NB4 (cell line): ENCODE measurements around the gene FAM200A.
"Not testable (repeated sequence)": the region's sequence is repeated elsewhere in the genome, so short reads cannot be mapped to it uniquely, and the experiment has no call there.

Experiments
- DNase-seq: peaks from one replicate; pipeline ENCODE4 v3.0.0; 2010; ENCODE audit warnings: low read depth
- H3K4me3 ChIP-seq: one replicate; pipeline ENCODE4 v1.5.1; 2011; ENCODE audit warnings: mild to moderate bottlenecking, low read depth, low read length, moderate library complexity
- CTCF ChIP-seq: IDR thresholded peaks from one replicate; pipeline ENCODE4 v1.5.1; 2012; ENCODE audit warnings: low read depth, low read length
- MYC ChIP-seq: IDR thresholded peaks from 2 replicates; pipeline ENCODE4 v1.6.1; 2011; ENCODE audit warnings: low read depth, low read length
- POLR2A ChIP-seq: IDR thresholded peaks from 2 replicates; pipeline ENCODE4 v1.6.1; 2011; ENCODE audit warnings: mild to moderate bottlenecking; ENCODE audit not compliant: insufficient read length; ENCODE audit errors: extremely low read depth
- TF ChIP-seq, protein P1 (sequence below): IDR thresholded peaks from 2 replicates; pipeline ENCODE4 v1.6.1; 2011; ENCODE audit warnings: low read depth, low read length

Gene FAM200A

GRCh38 chr7:99558306-99559174, 6.6 kb upstream of the FAM200A start, which contains the start of gene ZNF655:
Gene ZNF655, plus strand, starts transcription at chr7:99558642. Its CDS starts 1,918 bp downstream, at chr7:99560560.
- TF ChIP-seq, protein P1, sequence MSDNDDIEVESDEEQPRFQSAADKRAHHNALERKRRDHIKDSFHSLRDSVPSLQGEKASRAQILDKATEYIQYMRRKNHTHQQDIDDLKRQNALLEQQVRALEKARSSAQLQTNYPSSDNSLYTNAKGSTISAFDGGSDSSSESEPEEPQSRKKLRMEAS, result peak; percentile 71; the same call in 1 of the 2 replicates
- TF ChIP-seq CTCF (no peak), POLR2A (peak; percentile 96), MYC (no peak; the same call in 1 of the 2 replicates)
- peak; percentile 98 for DNase-seq
- peak within 1 kb of the TSS; percentile 92 for H3K4me3 ChIP-seq

DNA sequence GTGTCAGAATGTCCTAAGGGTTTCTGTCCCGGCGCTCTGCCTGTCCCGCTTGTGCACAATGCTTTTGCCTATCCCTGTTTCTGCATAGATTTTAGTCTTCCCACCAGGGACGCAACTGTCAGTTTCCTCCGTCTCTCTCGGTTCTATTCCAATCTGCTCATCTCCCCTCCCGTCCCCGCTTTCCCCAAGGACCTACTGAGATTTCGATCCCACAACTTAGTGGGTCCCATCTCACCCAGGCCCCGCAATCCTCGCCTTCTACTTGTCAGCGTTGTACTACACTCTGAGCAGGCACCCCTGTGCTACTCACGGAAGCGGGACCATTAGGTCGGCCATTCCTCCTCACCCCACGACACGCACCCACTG, 6.0 kb upstream of the FAM200A start:
- no peak for DNase-seq
- no peak for TF ChIP-seq CTCF
- TF ChIP-seq MYC, result no peak
- TF ChIP-seq POLR2A, result no peak
- TF ChIP-seq, protein P1, result no peak
- H3K4me3 ChIP-seq, result peak overlapping the region; percentile 92

- peak overlapping the region; percentile 92 for H3K4me3 ChIP-seq
- peak; percentile 31 for DNase-seq
- no peak for TF ChIP-seq POLR2A
- no peak for TF ChIP-seq MYC
- TF ChIP-seq, protein P1, result 0 out of 2 replicates have a peak, but pooled peaks have one; percentile 16
Measured at GRCh38 chr7:99557196-99557607, 5.3 kb upstream of the FAM200A start.

DNA sequence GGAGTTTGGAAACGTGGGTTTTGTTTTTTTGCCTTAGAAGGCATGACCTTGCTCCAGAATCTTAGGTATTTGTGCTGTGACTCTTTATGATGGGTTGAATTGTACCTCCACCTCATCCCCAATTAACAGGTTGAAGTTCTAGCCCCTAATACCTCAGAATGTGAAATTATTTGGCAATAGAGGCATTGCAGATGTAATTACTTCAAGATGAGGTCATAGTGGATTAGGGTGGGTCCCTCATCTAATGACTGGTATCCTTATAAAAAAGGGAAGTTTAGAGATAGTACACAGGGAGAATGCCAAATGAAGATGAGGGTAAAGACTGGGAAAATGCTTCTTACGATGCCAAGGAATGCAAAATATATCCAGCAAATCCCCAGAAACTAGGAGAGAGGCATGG, 3.0 kb upstream of the FAM200A start:
- no peak for DNase-seq
- TF ChIP-seq CTCF (no peak), MYC (no peak), POLR2A (no peak)
- TF ChIP-seq, protein P1, result no peak
- H3K4me3 ChIP-seq, result no peak overlapping the region

DNA sequence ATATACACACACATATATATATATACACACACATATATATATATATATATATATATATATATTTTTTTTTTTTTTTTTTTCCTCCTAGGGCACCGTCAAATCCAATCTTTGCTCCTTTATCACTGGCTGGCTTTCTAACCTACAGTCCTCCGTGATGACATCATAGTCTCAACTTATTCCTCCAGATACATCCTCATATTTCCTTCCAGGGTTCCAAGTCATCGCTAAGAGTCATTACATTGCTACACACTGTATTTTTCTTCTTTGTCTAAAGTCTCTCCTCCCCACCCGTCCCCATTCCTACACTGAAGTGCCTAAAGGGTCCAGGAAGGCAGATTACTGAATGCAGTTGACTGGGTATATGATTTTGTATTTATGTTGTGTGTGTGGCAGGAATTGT, 1.1 kb upstream of the FAM200A start:
- no peak overlapping the region for H3K4me3 ChIP-seq
- no peak for TF ChIP-seq POLR2A
- TF ChIP-seq MYC, result no peak
- TF ChIP-seq, protein P1, result no peak
- TF ChIP-seq CTCF, result no peak
- DNase-seq, result no peak

GRCh38 chr7:99551334-99551733, 580 bp downstream of the FAM200A start:
- DNase-seq, result no peak
- peak overlapping the region; percentile 92 for H3K4me3 ChIP-seq
- TF ChIP-seq CTCF (no peak), POLR2A (no peak), MYC (no peak)
- TF ChIP-seq, protein P1, result no peak

DNA sequence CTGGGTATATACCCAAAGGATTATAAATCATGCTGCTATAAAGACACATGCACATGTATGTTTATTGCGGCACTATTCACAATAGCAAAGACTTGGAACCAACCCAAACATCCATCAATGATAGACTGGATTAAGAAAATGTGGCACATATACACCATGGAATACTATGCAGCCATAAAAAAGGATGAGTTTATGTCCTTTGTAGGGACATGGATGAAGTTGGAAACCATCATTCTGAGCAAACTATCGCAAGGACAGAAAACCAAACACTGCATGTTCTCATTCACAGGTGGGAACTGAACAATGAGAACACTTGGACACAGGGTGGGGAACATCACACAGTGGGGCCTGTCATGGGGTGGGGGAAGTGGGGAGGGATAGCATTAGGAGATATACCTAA, 2.4 kb downstream of the FAM200A start:
- H3K4me3 ChIP-seq, DNase-seq: not testable (repeated sequence)

DNA sequence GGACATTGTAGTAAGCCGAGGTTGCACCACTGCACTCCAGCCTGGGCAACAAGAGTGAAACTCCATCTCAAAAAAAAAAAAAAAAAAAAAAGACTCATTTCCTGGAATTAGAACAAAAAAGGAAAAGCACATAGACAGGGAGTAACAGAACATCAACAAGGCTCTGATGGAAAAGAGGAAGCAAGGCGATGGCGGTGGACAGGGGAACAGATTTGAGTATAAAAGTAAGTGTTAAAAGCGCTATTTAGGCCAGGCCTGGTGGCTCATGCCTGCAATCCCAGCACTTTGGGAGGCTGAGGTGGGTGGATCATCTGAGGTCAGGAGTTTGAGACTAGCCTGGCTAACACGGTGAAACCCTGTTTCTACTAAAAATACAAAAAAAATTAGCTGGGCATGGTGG, 6.6 kb downstream of the FAM200A start:
- DNase-seq, H3K4me3 ChIP-seq: not testable (repeated sequence)
